ENCODE results near the gene TNFRSF1A. TPM values are rescaled to one million over a fixed set of nuclear protein-coding genes. Genes with fewer than 3 reads are reported as not detected.

The TNFRSF1A gene
- total RNA-seq, 1 donor from 2014 or later, result 21.8 TPM

DNA sequence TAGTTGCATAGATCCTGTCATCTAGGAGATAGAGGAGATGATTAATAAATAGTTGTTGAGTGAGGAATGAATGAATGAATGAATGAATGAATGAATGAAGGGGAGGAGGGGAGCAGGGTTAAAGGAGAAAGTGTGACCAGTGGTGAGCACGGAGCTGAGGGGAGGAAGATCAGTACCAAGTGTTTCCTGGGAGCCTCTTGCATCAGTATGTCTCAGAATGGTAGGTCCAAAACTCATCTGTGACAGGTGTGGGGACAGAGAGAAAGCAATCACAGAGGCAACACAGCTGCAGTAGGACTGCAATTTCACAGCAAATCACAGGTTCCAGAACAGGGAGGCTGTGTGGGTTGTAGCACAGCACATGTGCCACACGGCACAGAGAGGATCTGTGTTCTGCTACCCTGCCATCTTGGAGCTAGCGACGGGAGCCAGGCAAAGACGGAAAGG, 14.5 kb upstream of the TNFRSF1A start:
- no peak for DNase-seq (ENCODE audit: low spot score)
- no peaks in the 10 kb centered on the region for H3K27me3 ChIP-seq
- H3K4me2 ChIP-seq, result no peak overlapping the region
- no peak for TF ChIP-seq EZH2phosphoT487 (IDR thresholded peaks at IDR 0.05)
- TF ChIP-seq EZH2 (IDR thresholded peaks at IDR 0.05), result no peak
- TF ChIP-seq, protein P1, sequence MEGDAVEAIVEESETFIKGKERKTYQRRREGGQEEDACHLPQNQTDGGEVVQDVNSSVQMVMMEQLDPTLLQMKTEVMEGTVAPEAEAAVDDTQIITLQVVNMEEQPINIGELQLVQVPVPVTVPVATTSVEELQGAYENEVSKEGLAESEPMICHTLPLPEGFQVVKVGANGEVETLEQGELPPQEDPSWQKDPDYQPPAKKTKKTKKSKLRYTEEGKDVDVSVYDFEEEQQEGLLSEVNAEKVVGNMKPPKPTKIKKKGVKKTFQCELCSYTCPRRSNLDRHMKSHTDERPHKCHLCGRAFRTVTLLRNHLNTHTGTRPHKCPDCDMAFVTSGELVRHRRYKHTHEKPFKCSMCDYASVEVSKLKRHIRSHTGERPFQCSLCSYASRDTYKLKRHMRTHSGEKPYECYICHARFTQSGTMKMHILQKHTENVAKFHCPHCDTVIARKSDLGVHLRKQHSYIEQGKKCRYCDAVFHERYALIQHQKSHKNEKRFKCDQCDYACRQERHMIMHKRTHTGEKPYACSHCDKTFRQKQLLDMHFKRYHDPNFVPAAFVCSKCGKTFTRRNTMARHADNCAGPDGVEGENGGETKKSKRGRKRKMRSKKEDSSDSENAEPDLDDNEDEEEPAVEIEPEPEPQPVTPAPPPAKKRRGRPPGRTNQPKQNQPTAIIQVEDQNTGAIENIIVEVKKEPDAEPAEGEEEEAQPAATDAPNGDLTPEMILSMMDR (IDR thresholded peaks at IDR 0.05), result no peak
- H3K9ac ChIP-seq, result no peak overlapping the region
- no peaks in the 10 kb centered on the region for H3K36me3 ChIP-seq
- no peaks in the 10 kb centered on the region for H4K20me1 ChIP-seq (ENCODE audit: low read depth)
- H3K4me3 ChIP-seq, result no peak overlapping the region
- H3K36me3 Mint-ChIP-seq, result no peaks in the 10 kb centered on the region
- H3K4me1 Mint-ChIP-seq, result peaks cover 6% of the 10 kb centered on the region
- no peak overlapping the region for H3K4me3 Mint-ChIP-seq
- no peaks in the 10 kb centered on the region for H3K79me2 ChIP-seq (ENCODE audit: low read depth)
- H3K27me3 Mint-ChIP-seq (ENCODE audit: insufficient read depth, low read depth), result peaks cover 11% of the 10 kb centered on the region
- H3K27ac Mint-ChIP-seq, result peak overlapping the region; percentile 11
- no peaks in the 10 kb centered on the region for H3F3A ChIP-seq (ENCODE audit: low read depth)
- H3K9me3 ChIP-seq (ENCODE audit: low read depth), result no peaks in the 10 kb centered on the region
- H3K9me3 Mint-ChIP-seq, result no peaks in the 10 kb centered on the region
- no peak overlapping the region for H3K27ac ChIP-seq
- H2AFZ ChIP-seq (replicated peaks), result no peak overlapping the region
- H3K4me1 ChIP-seq, result no peaks in the 10 kb centered on the region

DNA sequence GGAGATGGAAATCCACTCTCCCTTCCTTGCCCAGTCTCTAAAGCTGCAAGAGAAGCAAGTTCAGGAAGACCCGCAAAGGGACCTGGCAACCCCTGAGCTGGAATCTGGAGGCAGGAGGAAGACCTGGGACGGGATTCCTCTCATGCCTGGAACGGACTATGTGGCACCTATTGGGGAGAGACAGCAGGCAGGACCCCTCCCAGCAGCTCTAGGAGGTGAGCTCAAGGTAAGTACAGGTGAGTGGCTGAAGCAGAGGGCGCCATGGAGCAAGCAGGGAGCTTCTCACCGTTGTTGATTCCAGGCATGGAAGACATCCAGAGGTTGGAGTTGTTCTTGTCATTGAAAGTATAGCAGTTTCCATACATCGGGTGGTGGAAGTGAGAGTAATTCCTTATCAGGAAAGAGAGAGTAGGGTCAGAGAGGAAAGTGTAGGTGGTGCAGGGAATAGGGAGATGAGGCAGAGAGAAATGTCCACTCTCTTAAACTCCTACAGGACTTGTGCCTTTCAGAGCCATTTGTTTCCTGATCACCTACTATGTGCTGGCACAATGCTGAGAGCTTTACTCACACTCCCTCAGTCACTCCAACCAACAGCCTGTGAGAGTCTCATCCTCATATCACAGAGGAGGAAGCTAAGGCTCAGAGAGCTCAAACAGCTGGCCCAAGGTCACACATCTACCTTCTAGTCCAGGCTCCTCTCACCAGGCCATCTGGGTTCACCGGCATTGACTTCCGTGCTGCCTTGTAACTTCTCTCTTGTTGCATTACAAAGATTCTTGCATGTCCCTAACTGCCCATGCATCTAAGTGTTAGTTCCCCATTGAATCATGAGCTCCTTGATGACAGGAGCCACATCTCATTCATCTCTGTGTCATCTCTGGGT, 13.9 kb upstream of the TNFRSF1A start:
- no peaks in the 10 kb centered on the region for H3K4me1 ChIP-seq
- no peak for DNase-seq (ENCODE audit: low spot score)
- Mint-ChIP-seq H3K27ac (peak overlapping the region; percentile 11), H3K4me1 (peaks cover 2% of the 10 kb centered on the region), H3K9me3 (no peaks in the 10 kb centered on the region), H3K36me3 (no peaks in the 10 kb centered on the region), H3K27me3 (ENCODE audit: insufficient read depth, low read depth) (peaks cover 12% of the 10 kb centered on the region), H3K4me3 (no peak overlapping the region)
- no peaks in the 10 kb centered on the region for H3K27me3 ChIP-seq
- H4K20me1 ChIP-seq (ENCODE audit: low read depth), result no peaks in the 10 kb centered on the region
- no peaks in the 10 kb centered on the region for H3F3A ChIP-seq (ENCODE audit: low read depth)
- H3K4me2 ChIP-seq, result no peak overlapping the region
- H3K36me3 ChIP-seq, result no peaks in the 10 kb centered on the region
- H3K9me3 ChIP-seq (ENCODE audit: low read depth), result no peaks in the 10 kb centered on the region
- no peaks in the 10 kb centered on the region for H3K79me2 ChIP-seq (ENCODE audit: low read depth)
- H3K9ac ChIP-seq, result no peak overlapping the region
- H2AFZ ChIP-seq (replicated peaks), result no peak overlapping the region
- no peak overlapping the region for H3K4me3 ChIP-seq
- no peak overlapping the region for H3K27ac ChIP-seq
- TF ChIP-seq, protein P1 (IDR thresholded peaks at IDR 0.05), result no peak
- TF ChIP-seq EZH2 (IDR thresholded peaks at IDR 0.05) (no peak), EZH2phosphoT487 (IDR thresholded peaks at IDR 0.05) (no peak)

DNA sequence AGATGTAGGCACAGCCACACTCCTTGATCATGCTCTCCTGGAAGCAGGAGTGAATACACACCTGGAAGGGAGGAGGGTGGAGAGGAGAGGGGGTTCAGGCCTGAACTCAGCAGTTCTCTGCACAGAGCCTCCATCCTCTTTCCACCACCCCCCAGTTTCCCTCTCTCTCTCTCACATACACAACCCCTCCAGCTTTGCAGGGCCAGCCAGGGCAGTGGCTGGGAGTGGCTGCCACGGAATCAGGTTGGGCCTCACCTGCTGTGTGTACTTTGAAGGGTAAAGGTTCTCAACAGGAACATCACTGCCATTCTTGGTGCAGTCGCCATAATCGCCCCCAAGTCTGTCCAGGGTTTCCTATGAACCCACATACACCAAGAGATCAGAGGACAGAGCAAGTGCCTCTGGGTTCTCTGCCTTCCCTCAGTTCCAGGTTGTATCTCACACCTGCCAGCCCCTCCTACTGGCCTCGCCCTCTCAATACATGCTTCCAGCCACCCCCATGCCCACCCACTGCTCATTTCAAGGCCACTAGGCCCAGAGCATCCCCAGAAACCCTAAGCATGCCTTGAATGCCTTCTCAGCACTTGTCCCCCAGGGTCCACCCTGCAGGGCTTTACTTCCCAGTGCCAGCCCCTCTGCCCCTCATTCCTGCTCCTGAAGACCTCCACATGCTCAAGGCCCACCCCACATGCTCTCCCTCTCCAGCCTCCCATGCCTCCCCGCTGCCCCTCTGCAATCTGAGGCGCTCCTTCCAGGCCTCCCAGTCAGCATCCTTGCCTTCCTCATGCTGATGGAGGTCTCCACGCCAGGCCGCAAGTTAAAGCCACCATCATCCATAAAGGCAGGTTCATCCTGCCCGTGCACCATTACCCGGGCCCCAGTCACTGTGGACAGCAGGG, 12.9 kb upstream of the TNFRSF1A start:
- TF ChIP-seq EZH2 (IDR thresholded peaks at IDR 0.05) (no peak), EZH2phosphoT487 (IDR thresholded peaks at IDR 0.05) (no peak)
- TF ChIP-seq, protein P1 (IDR thresholded peaks at IDR 0.05), result no peak
- Histone ChIP-seq H2AFZ (replicated peaks) (no peak overlapping the region), H3K79me2 (ENCODE audit: low read depth) (no peaks in the 10 kb centered on the region), H3K4me1 (no peaks in the 10 kb centered on the region), H4K20me1 (ENCODE audit: low read depth) (no peaks in the 10 kb centered on the region), H3K9me3 (ENCODE audit: low read depth) (no peaks in the 10 kb centered on the region), H3F3A (ENCODE audit: low read depth) (no peaks in the 10 kb centered on the region), H3K9ac (no peak overlapping the region), H3K27ac (no peak overlapping the region), H3K4me2 (no peak overlapping the region), H3K27me3 (no peaks in the 10 kb centered on the region), H3K36me3 (no peaks in the 10 kb centered on the region), H3K4me3 (no peak overlapping the region)
- no peak overlapping the region for H3K4me3 Mint-ChIP-seq
- peaks cover 2% of the 10 kb centered on the region for H3K4me1 Mint-ChIP-seq
- H3K27me3 Mint-ChIP-seq (ENCODE audit: insufficient read depth, low read depth), result peaks cover 8% of the 10 kb centered on the region
- no peaks in the 10 kb centered on the region for H3K9me3 Mint-ChIP-seq
- no peaks in the 10 kb centered on the region for H3K36me3 Mint-ChIP-seq
- peak overlapping the region; percentile 66 for H3K27ac Mint-ChIP-seq
- no peak for DNase-seq (ENCODE audit: low spot score)

Data from neural progenitor cell (in vitro differentiated cells).